Activated CD4-positive, alpha-beta T cell treated with anti-CD3 and anti-CD28 coated beads, Interleukin-10, Interleukin-2, amounts not matched to agents 100 ng/mL and 50 ng/mL, durations not matched to agents 16 hours and 8 hours (primary cell): ENCODE measurements around the gene FAAP20.

ENCODE experiments used
- DNase-seq: peaks from one replicate; pipeline ENCODE4 v3.0.0-alpha.2; 2020

FAAP20 gene

GRCh38 chr1:2194319-2194897 lies at the start of gene FAAP20:
FAAP20 (minus strand) TSS chr1:2194772; CDS start chr1:2194749, 23 bp downstream.
- peak; percentile 77 for DNase-seq

GRCh38 chr1:2242814-2243725 lies 48.5 kb upstream of the FAAP20 start:
- DNase-seq: no peak

- no peak for DNase-seq
Observed at GRCh38 chr1:2241820-2242219, 47.2 kb upstream of the FAAP20 start.

- DNase-seq: no peak
Observed at GRCh38 chr1:2240270-2241156, 45.9 kb upstream of the FAAP20 start.

- no peak for DNase-seq
Observed at GRCh38 chr1:2239384-2239985, 44.9 kb upstream of the FAAP20 start.

GRCh38 chr1:2239013-2239370 lies 44.4 kb upstream of the FAAP20 start:
- DNase-seq: no peak

GRCh38 chr1:2238361-2239012 lies 43.9 kb upstream of the FAAP20 start:
- DNase-seq: no peak

GRCh38 chr1:2237773-2238172 lies 43.2 kb upstream of the FAAP20 start:
- DNase-seq: no peak

- DNase-seq: no peak
Observed at GRCh38 chr1:2236695-2237677, 42.4 kb upstream of the FAAP20 start.

- no peak for DNase-seq
Observed at GRCh38 chr1:2235300-2235998, 40.9 kb upstream of the FAAP20 start.

GRCh38 chr1:2234762-2235113 lies 40.2 kb upstream of the FAAP20 start:
- DNase-seq: no peak

GRCh38 chr1:2233997-2234761 lies 39.6 kb upstream of the FAAP20 start:
- peak; percentile 85 for DNase-seq

GRCh38 chr1:2233468-2233867 lies 38.9 kb upstream of the FAAP20 start:
- no peak for DNase-seq

GRCh38 chr1:2232916-2233438 lies 38.4 kb upstream of the FAAP20 start:
- DNase-seq: no peak

- DNase-seq: no peak
Observed at GRCh38 chr1:2232255-2232915, 37.8 kb upstream of the FAAP20 start.

- DNase-seq: peak; percentile 79
Observed at GRCh38 chr1:2231532-2232254, 37.1 kb upstream of the FAAP20 start.

- DNase-seq: peak; percentile 49
Observed at GRCh38 chr1:2230781-2231531, 36.4 kb upstream of the FAAP20 start.
